Bronchial epithelial cell (primary cell): Measurements from ENCODE around the gene ABHD12. TPM values are rescaled to one million over a fixed set of nuclear protein-coding genes. Genes with fewer than 3 reads are reported as not detected.
"Not testable (repeated sequence)": the region's sequence is repeated elsewhere in the genome, so short reads cannot be mapped to it uniquely, and the experiment has no call there.

Experiments used
- DNase-seq: peaks from one replicate; pipeline ENCODE4 v3.0.0-alpha.2; 2010; ENCODE audit warnings: low read depth
- FAIRE-seq: peaks from 2 replicates; lab custom pipeline; 2011; peaks lifted over from hg19 to GRCh38; lab: Jason Lieb, UNC
- H3K27me3 ChIP-seq: 2 replicates; pipeline ENCODE4 v1.5.1; 2011; ENCODE audit warnings: low read length; ENCODE audit not compliant: control insufficient read depth, insufficient read depth
- H3K36me3 ChIP-seq: 2 replicates; pipeline ENCODE4 v1.5.1; 2011; ENCODE audit warnings: low read length; ENCODE audit not compliant: control insufficient read depth, insufficient read depth
- H3K4me3 ChIP-seq: 2 replicates; pipeline ENCODE4 v1.5.1; 2011; ENCODE audit warnings: mild to moderate bottlenecking, low read depth, low read length, control low read depth
- total RNA-seq: library from RNA; depleted of rRNA; stranded (reverse); fragments of >200 nt; gene quantifications from 2 replicates; pipeline ENCODE4 v1.2.1, GENCODE V29; 2014
- TF ChIP-seq, protein P1 (sequence below): IDR thresholded peaks from 2 replicates; pipeline ENCODE4 v1.5.1; 2011; ENCODE audit warnings: mild to moderate bottlenecking, moderate library complexity, low read length, control low read depth, inconsistent platforms; ENCODE audit not compliant: insufficient read depth, severe bottlenecking

ABHD12 gene
- total RNA-seq, 1 donor from 2014 or later: 21.6 TPM

DNA sequence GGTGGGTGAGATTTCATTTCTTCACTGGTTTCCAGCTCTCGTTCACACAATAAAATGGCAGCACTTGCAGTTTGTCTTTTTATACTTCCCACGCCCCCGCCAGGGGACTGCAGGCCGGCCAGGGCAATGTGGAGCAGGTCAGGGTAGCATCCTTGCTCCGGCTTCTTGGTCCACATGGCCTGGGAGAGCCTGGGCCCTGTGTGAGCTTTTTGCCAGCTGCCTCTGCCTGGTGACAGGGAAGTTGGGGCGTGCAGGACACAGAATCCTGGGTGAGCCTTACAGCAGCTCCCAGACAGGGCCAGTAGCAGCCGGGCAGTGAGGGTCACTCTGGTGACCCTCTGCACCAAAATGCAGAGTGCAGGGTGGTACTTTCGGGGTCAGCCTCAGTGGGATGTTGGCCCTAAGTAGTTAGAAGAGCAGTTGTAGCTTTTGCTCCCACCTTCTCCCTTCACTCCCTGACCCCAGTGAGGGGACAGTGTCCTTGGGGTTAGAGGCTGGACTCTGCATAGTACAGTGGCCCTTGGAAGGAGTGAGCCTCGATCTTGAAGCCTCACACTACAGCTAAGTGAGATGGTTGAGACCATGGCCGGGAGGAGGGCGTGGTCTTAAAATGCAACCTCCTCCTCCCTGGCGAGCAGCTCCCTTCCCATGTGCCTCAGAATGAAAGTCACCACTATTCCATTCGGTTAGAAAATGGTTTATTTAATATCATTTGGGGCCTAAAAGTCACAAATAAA is 119.0 kb downstream of the ABHD12 start:
- Histone ChIP-seq H3K27me3 (no peaks in the 10 kb centered on the region), H3K36me3 (peaks cover 48% of the 10 kb centered on the region), H3K4me3 (no peak overlapping the region)
- FAIRE-seq (no peak), DNase-seq (no peak)
- TF ChIP-seq, protein P1, sequence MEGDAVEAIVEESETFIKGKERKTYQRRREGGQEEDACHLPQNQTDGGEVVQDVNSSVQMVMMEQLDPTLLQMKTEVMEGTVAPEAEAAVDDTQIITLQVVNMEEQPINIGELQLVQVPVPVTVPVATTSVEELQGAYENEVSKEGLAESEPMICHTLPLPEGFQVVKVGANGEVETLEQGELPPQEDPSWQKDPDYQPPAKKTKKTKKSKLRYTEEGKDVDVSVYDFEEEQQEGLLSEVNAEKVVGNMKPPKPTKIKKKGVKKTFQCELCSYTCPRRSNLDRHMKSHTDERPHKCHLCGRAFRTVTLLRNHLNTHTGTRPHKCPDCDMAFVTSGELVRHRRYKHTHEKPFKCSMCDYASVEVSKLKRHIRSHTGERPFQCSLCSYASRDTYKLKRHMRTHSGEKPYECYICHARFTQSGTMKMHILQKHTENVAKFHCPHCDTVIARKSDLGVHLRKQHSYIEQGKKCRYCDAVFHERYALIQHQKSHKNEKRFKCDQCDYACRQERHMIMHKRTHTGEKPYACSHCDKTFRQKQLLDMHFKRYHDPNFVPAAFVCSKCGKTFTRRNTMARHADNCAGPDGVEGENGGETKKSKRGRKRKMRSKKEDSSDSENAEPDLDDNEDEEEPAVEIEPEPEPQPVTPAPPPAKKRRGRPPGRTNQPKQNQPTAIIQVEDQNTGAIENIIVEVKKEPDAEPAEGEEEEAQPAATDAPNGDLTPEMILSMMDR: no peak

DNA sequence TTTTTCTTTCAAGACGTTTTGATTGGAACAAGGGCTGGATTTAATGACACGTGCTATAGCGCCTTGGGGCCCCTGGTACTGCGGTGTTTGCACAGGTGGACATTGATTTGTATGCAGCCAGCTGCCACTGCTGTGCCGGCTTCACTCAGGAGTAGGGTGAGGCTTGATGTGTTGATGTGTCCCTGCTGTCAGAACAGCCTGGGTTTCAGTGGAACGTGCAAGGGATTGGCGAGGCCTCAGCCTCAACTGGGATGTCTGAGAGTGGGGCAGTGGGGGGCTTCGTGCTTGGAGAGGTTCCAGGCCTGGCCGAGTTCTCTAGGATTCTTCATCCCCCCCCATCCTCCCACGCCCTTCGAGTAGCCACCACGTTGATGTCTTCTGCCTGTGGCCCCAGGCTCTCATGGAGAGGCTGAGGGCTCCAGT is 119.8 kb downstream of the ABHD12 start:
- H3K36me3 ChIP-seq: peaks cover 45% of the 10 kb centered on the region
- no peak for DNase-seq
- TF ChIP-seq, protein P1: no peak
- no peak overlapping the region for H3K4me3 ChIP-seq
- no peak for FAIRE-seq
- H3K27me3 ChIP-seq: no peaks in the 10 kb centered on the region

DNA sequence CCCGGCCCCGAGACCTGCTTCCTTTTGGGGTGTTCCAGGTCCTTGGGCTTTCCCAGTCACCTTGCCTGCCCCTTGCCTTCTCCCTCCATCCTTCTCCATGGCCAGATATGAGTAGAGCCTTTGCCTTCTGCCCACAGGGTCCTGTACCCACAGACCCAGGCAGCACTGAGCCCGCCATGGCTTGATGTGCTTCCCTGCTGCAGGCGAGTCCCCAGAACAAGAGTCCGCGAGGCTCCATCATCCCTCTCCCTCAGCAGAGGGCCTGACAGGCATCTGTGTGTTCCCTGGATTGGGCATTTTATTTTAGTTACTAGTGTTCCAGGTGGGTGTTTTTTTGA is 120.8 kb downstream of the ABHD12 start:
- H3K27me3 ChIP-seq: no peaks in the 10 kb centered on the region
- DNase-seq: no peak
- peaks cover 41% of the 10 kb centered on the region for H3K36me3 ChIP-seq
- TF ChIP-seq, protein P1: no peak
- no peak overlapping the region for H3K4me3 ChIP-seq
- FAIRE-seq: no peak

DNA sequence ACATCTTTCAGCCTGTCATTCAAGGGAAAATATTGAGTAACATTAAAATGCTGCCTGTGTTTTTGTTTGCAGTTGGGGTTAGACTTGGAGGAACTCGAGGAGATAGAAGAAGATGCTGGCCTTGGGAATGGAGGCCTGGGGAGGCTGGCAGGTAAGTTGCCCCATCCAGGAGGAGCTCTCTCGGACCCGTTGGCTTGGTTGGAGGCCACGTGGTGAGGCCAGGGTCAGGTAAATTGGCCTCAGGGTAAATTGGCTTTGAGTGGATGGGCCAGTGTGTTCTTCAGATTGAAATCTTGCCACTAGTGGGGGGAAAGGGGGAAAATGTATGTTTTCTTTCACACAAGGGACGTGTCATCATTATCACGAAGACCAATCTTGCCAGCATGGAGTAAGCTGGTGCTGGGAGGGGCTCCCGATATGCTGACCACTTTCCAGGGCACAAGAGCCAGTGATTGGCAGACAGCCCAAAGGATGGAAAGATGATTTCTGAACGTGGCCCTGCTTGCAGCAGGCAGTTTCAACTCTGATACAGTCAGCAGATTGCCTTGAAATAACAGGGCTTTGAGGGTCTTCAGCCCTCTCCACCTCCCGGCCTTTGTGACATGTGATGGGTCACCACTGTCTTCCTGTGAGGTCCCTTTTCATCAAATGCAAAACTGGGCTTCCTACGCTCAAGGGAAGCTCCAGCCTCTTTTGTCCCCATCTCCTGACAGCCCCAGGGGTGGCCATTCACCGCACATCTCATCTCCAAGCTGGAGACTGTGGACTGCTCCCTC is 121.4 kb downstream of the ABHD12 start:
- H3K36me3 ChIP-seq: peaks cover 35% of the 10 kb centered on the region
- DNase-seq (no peak), FAIRE-seq (peak; percentile 86)
- no peaks in the 10 kb centered on the region for H3K27me3 ChIP-seq
- TF ChIP-seq, protein P1: no peak
- H3K4me3 ChIP-seq: no peak overlapping the region

DNA sequence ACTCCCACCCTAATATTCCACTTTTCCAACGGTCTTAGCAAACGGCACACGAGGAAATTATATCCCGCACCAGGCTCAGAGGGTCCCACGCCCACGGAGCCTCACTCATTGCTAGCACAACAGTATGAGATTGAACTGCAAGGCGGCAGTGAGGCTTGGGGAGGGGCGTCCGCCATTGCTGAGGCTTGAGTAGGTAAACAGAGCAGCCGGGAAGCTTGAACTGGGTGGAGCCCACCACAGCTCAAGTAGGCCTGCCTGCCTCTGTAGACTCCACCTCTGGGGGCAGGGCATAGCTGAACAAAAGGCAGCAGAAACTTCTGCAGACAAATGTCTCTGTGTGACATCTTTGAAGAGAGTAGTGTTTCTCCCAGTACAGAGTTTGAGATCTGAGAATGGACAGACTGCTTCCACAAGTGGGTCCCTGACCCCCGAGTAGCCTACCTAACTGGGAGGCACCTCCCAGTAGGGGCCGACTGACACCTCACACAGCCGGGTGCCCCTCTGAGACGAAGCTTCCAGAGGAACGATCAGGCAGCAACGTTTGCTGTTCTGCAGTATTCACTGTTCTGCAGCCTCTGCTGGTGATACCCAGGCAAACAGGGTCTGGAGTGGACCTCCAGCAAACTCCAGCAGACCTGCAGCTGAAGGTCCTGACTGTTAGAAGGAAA is 129.7 kb downstream of the ABHD12 start:
- not testable (repeated sequence) for H3K27me3 ChIP-seq, H3K4me3 ChIP-seq, FAIRE-seq, DNase-seq
- peaks cover 16% of the 10 kb centered on the region for H3K36me3 ChIP-seq

DNA sequence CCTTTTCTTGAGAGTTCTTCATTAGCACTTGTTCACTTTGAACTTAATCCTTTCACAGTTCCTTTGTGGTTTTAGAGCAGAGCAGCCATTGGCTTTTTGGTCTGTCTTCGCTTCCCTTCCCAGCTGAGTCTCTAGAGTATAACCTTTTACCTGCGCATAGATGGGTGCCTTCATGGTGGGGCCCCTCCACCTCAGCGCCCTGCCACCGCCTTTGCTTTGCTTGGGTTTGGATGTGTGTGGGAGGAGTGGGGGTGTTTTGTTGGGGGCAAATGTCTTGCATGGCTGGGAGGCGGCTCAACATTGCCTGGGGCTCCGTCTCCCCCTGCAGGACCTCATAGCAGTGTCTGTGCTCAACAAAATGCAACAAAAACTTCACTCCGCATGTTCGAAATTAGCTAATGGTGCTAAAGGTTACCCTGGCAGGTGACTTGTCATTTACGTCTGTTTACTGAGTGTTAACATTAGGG is 130.8 kb downstream of the ABHD12 start:
- peaks cover 20% of the 10 kb centered on the region for H3K36me3 ChIP-seq
- DNase-seq: no peak
- TF ChIP-seq, protein P1: no peak
- FAIRE-seq: no peak
- no peaks in the 10 kb centered on the region for H3K27me3 ChIP-seq
- no peak overlapping the region for H3K4me3 ChIP-seq
